ENCODE data around the gene CLASRP.

DNA sequence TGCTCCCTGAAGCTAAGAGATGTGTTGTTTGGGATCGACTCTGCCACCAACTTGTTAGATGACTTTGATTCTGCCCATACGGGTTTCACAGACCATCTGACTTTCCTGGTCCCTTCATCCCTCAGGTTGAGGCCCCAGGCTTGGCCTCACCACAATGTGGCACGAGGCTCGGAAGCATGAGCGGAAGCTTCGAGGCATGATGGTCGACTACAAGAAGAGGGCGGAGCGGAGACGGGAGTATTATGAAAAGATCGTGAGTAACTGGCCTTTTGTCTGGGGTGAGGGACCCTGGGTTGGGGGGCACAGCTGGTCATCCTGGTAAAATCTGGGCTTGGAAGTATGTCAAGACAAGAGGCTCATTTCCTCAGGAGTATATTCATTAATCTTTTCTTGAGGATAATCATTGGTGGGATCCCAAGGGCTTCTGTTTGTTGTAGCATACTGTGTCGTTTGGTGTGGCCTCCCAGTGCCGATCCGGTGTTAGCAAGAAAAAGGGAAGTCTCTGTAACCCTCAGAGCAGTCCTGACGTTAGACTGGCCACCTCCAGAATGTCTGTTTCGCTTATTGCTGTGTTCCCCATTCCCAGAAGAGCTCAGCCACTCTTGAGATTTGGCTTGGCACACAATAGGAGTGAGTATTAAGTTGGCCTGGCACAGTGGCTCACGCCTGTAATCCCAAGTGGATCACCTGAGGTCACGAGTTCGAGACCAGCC, 1.4 kb downstream of the CLASRP start:
- TF ChIP-seq BACH2 (CRISPR knock-in tag; IDR thresholded peaks at IDR 0.05; ENCODE audit: borderline replicate concordance) = no peak
- no peak for TF ChIP-seq ZC3H10 (CRISPR knock-in tag; IDR thresholded peaks at IDR 0.05)
- no peak for TF ChIP-seq ARNTL (CRISPR knock-in tag; IDR thresholded peaks at IDR 0.05; ENCODE audit: borderline replicate concordance, low read depth)

Measured in SK-N-SH treated with all-trans-retinoic acid at 6 μM for 48 hours (cell line).